Measurements from ENCODE around the gene TMEM119. TPM values are rescaled to one million over a fixed set of nuclear protein-coding genes. Genes with fewer than 3 reads are reported as not detected.

The TMEM119 gene
- total and polyA plus RNA-seq, 2 of the 8 experiments (the other 6 are each of a cell fraction or from before 2014, with no cell fraction given) = 0.35 to 0.61 TPM

GRCh38 chr12:108600702-108601007 lies 2.8 kb upstream of the TMEM119 start:
- DNase-seq (ENCODE audit: low read depth in 1 of 2, low spot score in 2 of 2) = no peak
- Histone ChIP-seq H2BK15ac (ENCODE audit: low read length) (no peak overlapping the region), H4K8ac (ENCODE audit: extremely low read depth, insufficient read depth, low read length) (no peak overlapping the region), H3K4me2 (ENCODE audit: insufficient read depth in 1 of 2, low read depth in 2 of 2, low read length in 2 of 2) (no peak overlapping the region), H3K4me3 (ENCODE audit: extremely low read depth in 1 of 4, insufficient read depth in 2 of 4, low read depth in 3 of 4, low read length in 4 of 4) (no peak overlapping the region), H3K79me2 (ENCODE audit: control insufficient read depth in 1 of 2, insufficient read depth in 2 of 2, low read length in 2 of 2) (no peaks in the 10 kb centered on the region), H2BK12ac (ENCODE audit: low read depth, low read length) (no peak overlapping the region), H4K5ac (ENCODE audit: insufficient read length, low read depth, low read length) (no peak overlapping the region), H2BK20ac (ENCODE audit: low read length) (no peak overlapping the region), H4K91ac (replicated peaks; ENCODE audit: insufficient read length, low read length) (no peak overlapping the region), H3K23me2 (ENCODE audit: low read depth, low read length) (peaks cover 3% of the 10 kb centered on the region; the same call in 1 of the 2 replicates), H3K56ac (replicated peaks; ENCODE audit: insufficient read length, low read depth, low read length) (no peak overlapping the region), H4K20me1 (replicated peaks in 1 of 2; ENCODE audit: control insufficient read depth in 1 of 2, insufficient read depth in 2 of 2, low read length in 2 of 2) (peaks cover 0 to 3% of the 10 kb centered on the region in 2 experiments), H2BK5ac (ENCODE audit: low read depth, low read length) (no peak overlapping the region), H2AFZ (ENCODE audit: low read length) (no peak overlapping the region), H3K9me3 (ENCODE audit: insufficient read depth in 2 of 2, low read depth in 1 of 2, low read length in 1 of 2) (no peaks in the 10 kb centered on the region), H3K18ac (ENCODE audit: extremely low read depth, low read length) (no peak overlapping the region), H3K23ac (ENCODE audit: insufficient read length) (no peak overlapping the region), H2BK120ac (replicated peaks; ENCODE audit: low read depth, low read length) (no peak overlapping the region), H3K36me3 (ENCODE audit: control insufficient read depth in 2 of 4, insufficient read depth in 4 of 4, low read length in 3 of 4) (no peaks in the 10 kb centered on the region), H3K27ac (ENCODE audit: low read depth, low read length) (no peak overlapping the region), H2AK5ac (ENCODE audit: low read depth, low read length) (no peak overlapping the region), H3K79me1 (ENCODE audit: low read depth, low read length) (no peaks in the 10 kb centered on the region; the same call in 1 of the 2 replicates), H3K4ac (replicated peaks; ENCODE audit: insufficient read length, low read depth, low read length) (no peak overlapping the region), H3K27me3 (replicated peaks in 1 of 4; ENCODE audit: control insufficient read depth in 3 of 4, extremely low read depth in 1 of 4, insufficient read depth in 3 of 4, low read length in 3 of 4) (no peaks in the 10 kb centered on the region), H3K14ac (ENCODE audit: insufficient read length) (no peak overlapping the region), H3K9ac (replicated peaks in 1 of 4; ENCODE audit: extremely low read depth in 1 of 4, low read depth in 3 of 4, low read length in 3 of 4) (no peak overlapping the region), H3K4me1 (replicated peaks in 1 of 4; ENCODE audit: control insufficient read depth in 3 of 4, insufficient read depth in 4 of 4, low read length in 3 of 4) (peaks cover 0 to 10% (median 0%) of the 10 kb centered on the region in 4 experiments; a peak in 3 of 7 replicates)
- FAIRE-seq = no peak
- 76% methylated on average over 4 of the region's 4 CpGs; no CpG with 5 or more reads in 1 of the 2 experiments for WGBS, 2 experiments (ENCODE audit: extremely low coverage in 1 of 2, insufficient coverage in 1 of 2, insufficient read length in 1 of 2, insufficient replicate concordance in 2 of 2, low coverage in 1 of 2, low lambda C conversion rate in 2 of 2, missing lambda C conversion rate in 1 of 2)
- TF ChIP-seq EP300 (IDR thresholded peaks at IDR 0.05; ENCODE audit: borderline replicate concordance in 1 of 2, low read depth in 2 of 2, low read length in 2 of 2) (no peak), SIN3A (conservative IDR thresholded peaks at IDR 0.05 in 1 of 2, IDR thresholded peaks at IDR 0.05 in 1 of 2; ENCODE audit: low read depth in 1 of 2, low read length in 2 of 2) (no peak), RXRA (IDR thresholded peaks at IDR 0.05; ENCODE audit: insufficient read depth, low read depth, low read length) (no peak), SAP30 (IDR thresholded peaks at IDR 0.05; ENCODE audit: insufficient read depth, insufficient replicate concordance, low read length) (no peak), CHD1 (IDR thresholded peaks at IDR 0.05; ENCODE audit: low read depth, low read length) (no peak), E2F6 (IDR thresholded peaks at IDR 0.05) (no peak), NANOG (IDR thresholded peaks at IDR 0.05; ENCODE audit: insufficient read depth, low read depth, low read length, poor library complexity, severe bottlenecking) (no peak), MAFK (IDR thresholded peaks at IDR 0.05; ENCODE audit: low read depth, low read length) (no peak), GTF2F1 (IDR thresholded peaks at IDR 0.05; ENCODE audit: borderline replicate concordance, low read depth, low read length) (no peak)
- CTCF ChIA-PET (ENCODE audit: partially characterized antibody) = interaction anchor here (1.0 to 3.1 kb wide), 8 partner anchors 10 to 66 kb away, joined by 3 to 16 read pairs (median 4); no protein-coding TSS in a partner anchor
- POLR2A ChIA-PET (ENCODE audit: partially characterized antibody) = interaction anchor here (0.6 to 1.4 kb wide), 4 partner anchors 9 to 149 kb away, joined by 3 to 6 read pairs (median 4); no protein-coding TSS in a partner anchor
